Activated T-cell treated with anti-CD3 and anti-CD28 coated beads, Interleukin-2, amount 50 U/mL, for 24 hours (primary cell): Measurements from ENCODE around the gene KIZ.
"Not testable (repeated sequence)": the region's sequence is repeated elsewhere in the genome, so short reads cannot be mapped to it uniquely, and the experiment has no call there.

Experiments
- DNase-seq: peaks from one replicate; pipeline ENCODE4 v3.0.0-alpha.2; 2020
- H3K27ac Mint-ChIP-seq: 2 replicates; pipeline ENCODE4 v1.8.0; 2020; ENCODE audit warnings: mild to moderate bottlenecking, mixed read lengths
- H3K27me3 Mint-ChIP-seq: 2 replicates; pipeline ENCODE4 v1.8.0; 2020; ENCODE audit warnings: mixed read lengths
- H3K36me3 Mint-ChIP-seq: 2 replicates; pipeline ENCODE4 v1.8.0; 2020; ENCODE audit warnings: low read depth, mixed read lengths
- H3K4me1 Mint-ChIP-seq: 2 replicates; pipeline ENCODE4 v1.8.0; 2020; ENCODE audit warnings: low read depth, mixed read lengths
- H3K4me3 Mint-ChIP-seq: 2 replicates; pipeline ENCODE4 v1.8.0; 2020; ENCODE audit warnings: mild to moderate bottlenecking, moderate library complexity, mixed read lengths
- H3K9me3 Mint-ChIP-seq: 2 replicates; pipeline ENCODE4 v1.8.0; 2020; ENCODE audit warnings: mixed read lengths

KIZ gene

GRCh38 chr20:21167261-21167660, 41.4 kb downstream of the KIZ start:
- peaks cover 9% of the 10 kb centered on the region for H3K4me1 Mint-ChIP-seq
- H3K9me3 Mint-ChIP-seq, result peaks cover 4% of the 10 kb centered on the region
- no peak overlapping the region for H3K4me3 Mint-ChIP-seq
- no peaks in the 10 kb centered on the region for H3K27me3 Mint-ChIP-seq
- peaks cover 58% of the 10 kb centered on the region for H3K36me3 Mint-ChIP-seq
- no peak overlapping the region for H3K27ac Mint-ChIP-seq
- no peak for DNase-seq

GRCh38 chr20:21168061-21168460, 42.2 kb downstream of the KIZ start:
- H3K4me1 Mint-ChIP-seq, H3K27me3 Mint-ChIP-seq, H3K27ac Mint-ChIP-seq, H3K9me3 Mint-ChIP-seq, DNase-seq, H3K4me3 Mint-ChIP-seq: not testable (repeated sequence)
- H3K36me3 Mint-ChIP-seq, result peaks cover 50% of the 10 kb centered on the region

DNA sequence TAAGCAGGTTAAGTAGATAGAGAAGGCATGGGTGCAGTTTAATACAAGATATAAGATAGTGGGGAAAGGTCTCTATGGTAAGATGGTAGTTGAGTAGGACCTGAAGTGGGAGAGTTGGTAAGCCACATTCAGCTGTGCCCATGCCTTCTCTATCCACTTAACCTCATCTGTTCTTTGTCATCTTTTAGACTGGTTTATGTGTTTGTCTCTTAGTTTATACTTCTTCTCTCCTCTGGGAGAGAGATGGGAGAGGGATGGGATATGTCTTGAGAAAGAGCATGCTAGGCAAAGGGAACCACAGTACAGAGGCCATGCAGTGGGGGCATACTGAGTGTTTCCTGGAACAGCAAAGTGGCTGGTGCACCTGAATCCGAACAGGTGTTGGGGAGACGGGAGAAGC, 46.7 kb downstream of the KIZ start:
- H3K27ac Mint-ChIP-seq, result no peak overlapping the region
- H3K4me1 Mint-ChIP-seq, result peaks cover 12% of the 10 kb centered on the region
- no peak for DNase-seq
- H3K27me3 Mint-ChIP-seq, result no peaks in the 10 kb centered on the region
- H3K4me3 Mint-ChIP-seq, result no peak overlapping the region
- H3K9me3 Mint-ChIP-seq, result peaks cover 13% of the 10 kb centered on the region
- H3K36me3 Mint-ChIP-seq, result peaks cover 22% of the 10 kb centered on the region

GRCh38 chr20:21173485-21173884, 47.6 kb downstream of the KIZ start:
- peaks cover 12% of the 10 kb centered on the region for H3K4me1 Mint-ChIP-seq
- no peak overlapping the region for H3K27ac Mint-ChIP-seq
- DNase-seq, result no peak
- no peak overlapping the region for H3K4me3 Mint-ChIP-seq
- peaks cover 18% of the 10 kb centered on the region for H3K36me3 Mint-ChIP-seq
- H3K9me3 Mint-ChIP-seq, result peaks cover 16% of the 10 kb centered on the region
- H3K27me3 Mint-ChIP-seq, result no peaks in the 10 kb centered on the region

- peaks cover 17% of the 10 kb centered on the region for H3K36me3 Mint-ChIP-seq
- no peaks in the 10 kb centered on the region for H3K27me3 Mint-ChIP-seq
- DNase-seq, result no peak
- H3K9me3 Mint-ChIP-seq, result peaks cover 15% of the 10 kb centered on the region
- H3K4me3 Mint-ChIP-seq, result no peak overlapping the region
- H3K4me1 Mint-ChIP-seq, result peaks cover 15% of the 10 kb centered on the region
- no peak overlapping the region for H3K27ac Mint-ChIP-seq
These were observed 48.8 kb downstream of the KIZ start for GRCh38 chr20:21174516-21175239.

DNA sequence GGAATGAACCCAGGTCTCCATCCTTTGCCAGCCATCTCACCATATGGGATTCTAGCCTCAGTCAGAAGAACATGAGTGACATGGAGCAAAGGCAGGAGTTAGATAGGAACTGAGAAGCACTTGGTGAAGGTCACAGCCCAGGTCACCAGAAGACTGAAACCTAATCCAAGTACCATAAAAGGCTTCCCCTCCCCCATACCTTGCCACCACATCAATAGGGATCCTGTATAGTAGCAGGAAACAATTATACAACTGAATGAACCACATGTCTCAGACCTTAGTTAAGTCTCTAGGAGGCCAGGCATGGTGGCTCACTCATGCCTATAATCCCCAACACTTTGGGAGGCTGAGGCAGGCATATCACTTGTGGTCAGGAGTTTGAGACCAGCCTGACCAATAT, 49.6 kb downstream of the KIZ start:
- Mint-ChIP-seq H3K4me1 (peaks cover 15% of the 10 kb centered on the region), H3K27ac (no peak overlapping the region), H3K27me3 (no peaks in the 10 kb centered on the region), H3K4me3 (no peak overlapping the region), H3K9me3 (peaks cover 15% of the 10 kb centered on the region), H3K36me3 (peaks cover 16% of the 10 kb centered on the region)
- DNase-seq, result no peak

DNA sequence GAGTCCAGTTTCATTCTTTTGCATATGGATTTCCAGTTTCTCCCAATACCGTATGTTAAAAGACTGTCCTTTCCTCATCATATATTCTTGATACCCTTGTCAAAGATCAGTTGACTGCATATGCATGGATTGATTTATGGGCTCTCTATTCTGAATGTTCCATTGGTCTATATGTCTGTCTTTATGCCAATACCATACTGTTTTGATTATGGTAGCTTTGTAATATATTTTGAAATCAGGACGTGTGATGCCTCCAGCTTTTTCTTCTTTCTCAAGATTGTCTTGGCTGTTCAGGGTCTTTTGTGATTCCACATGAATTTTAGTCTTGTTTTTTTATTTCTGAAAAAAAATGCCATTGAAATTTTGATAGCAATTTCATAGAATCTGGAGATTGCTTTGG, 51.9 kb downstream of the KIZ start:
- Mint-ChIP-seq H3K36me3 (peaks cover 11% of the 10 kb centered on the region), H3K4me3 (no peak overlapping the region), H3K9me3 (peaks cover 12% of the 10 kb centered on the region), H3K4me1 (peaks cover 15% of the 10 kb centered on the region), H3K27me3 (no peaks in the 10 kb centered on the region), H3K27ac (no peak overlapping the region)
- DNase-seq, result no peak

DNA sequence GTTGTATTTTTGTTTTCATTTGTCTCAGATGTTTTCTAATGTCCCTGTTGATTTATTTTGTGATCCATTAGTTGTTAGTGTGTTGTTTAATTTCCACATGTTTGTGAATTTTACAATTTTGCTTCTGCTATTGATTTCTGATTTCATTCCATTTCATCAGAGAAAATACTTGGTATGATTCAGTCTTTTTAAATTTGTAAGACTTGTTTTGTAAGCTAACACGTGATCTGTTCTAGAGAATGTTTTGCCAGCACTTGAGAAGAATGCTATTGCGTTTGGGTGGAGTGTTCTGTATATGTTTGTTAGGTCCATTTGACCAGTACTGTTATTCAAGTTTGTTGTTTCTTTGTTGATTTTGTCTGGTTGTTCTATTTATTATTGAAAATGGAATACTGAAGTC, 53.9 kb downstream of the KIZ start:
- Mint-ChIP-seq H3K27ac (no peak overlapping the region), H3K4me1 (peaks cover 12% of the 10 kb centered on the region), H3K36me3 (peaks cover 11% of the 10 kb centered on the region), H3K27me3 (no peaks in the 10 kb centered on the region), H3K4me3 (no peak overlapping the region), H3K9me3 (peaks cover 12% of the 10 kb centered on the region)
- DNase-seq, result no peak

GRCh38 chr20:21180248-21180647, 54.4 kb downstream of the KIZ start:
- no peak for DNase-seq
- Mint-ChIP-seq H3K4me3 (no peak overlapping the region), H3K27ac (no peak overlapping the region), H3K36me3 (peaks cover 11% of the 10 kb centered on the region), H3K27me3 (no peaks in the 10 kb centered on the region), H3K9me3 (peaks cover 12% of the 10 kb centered on the region), H3K4me1 (peaks cover 7% of the 10 kb centered on the region)

- no peak overlapping the region for H3K27ac Mint-ChIP-seq
These were observed 55.1 kb downstream of the KIZ start for GRCh38 chr20:21181028-21181427.

GRCh38 chr20:21182832-21183563, 57.1 kb downstream of the KIZ start:
- H3K4me1 Mint-ChIP-seq, result peaks cover 2% of the 10 kb centered on the region
- H3K9me3 Mint-ChIP-seq, result no peaks in the 10 kb centered on the region
- no peak for DNase-seq
- H3K36me3 Mint-ChIP-seq, result peaks cover 7% of the 10 kb centered on the region
- H3K27me3 Mint-ChIP-seq, result no peaks in the 10 kb centered on the region
- no peak overlapping the region for H3K27ac Mint-ChIP-seq
- H3K4me3 Mint-ChIP-seq, result no peak overlapping the region

More at GRCh38 chr20:21181028-21181427, 55.1 kb downstream of the KIZ start:
- DNase-seq, result no peak
- Mint-ChIP-seq H3K9me3 (peaks cover 12% of the 10 kb centered on the region), H3K4me3 (no peak overlapping the region), H3K36me3 (peaks cover 13% of the 10 kb centered on the region), H3K27me3 (no peaks in the 10 kb centered on the region), H3K4me1 (peaks cover 2% of the 10 kb centered on the region)

DNA sequence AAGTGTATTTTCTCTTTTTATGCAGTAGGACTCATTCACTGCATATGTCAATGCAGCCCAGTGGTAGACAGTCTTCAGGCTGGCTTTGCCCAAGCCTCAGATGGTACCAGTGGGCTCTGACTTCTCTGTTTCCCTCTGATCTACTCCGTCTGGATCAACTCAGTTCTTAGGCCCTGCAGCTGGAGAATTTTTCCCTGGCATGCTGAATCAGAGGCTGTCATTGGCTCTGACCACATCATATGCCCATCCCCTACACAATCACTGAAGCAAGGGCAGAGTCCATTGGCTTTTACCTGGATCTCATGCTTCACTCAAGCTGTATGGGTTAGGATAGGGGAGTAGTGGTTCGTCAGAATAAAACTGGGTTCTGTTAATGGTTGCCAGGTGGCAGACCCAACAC, 57.8 kb downstream of the KIZ start:
- H3K27ac Mint-ChIP-seq, result no peak overlapping the region
- DNase-seq, result no peak
- peaks cover 10% of the 10 kb centered on the region for H3K36me3 Mint-ChIP-seq
- H3K4me1 Mint-ChIP-seq, result peaks cover 2% of the 10 kb centered on the region
- H3K4me3 Mint-ChIP-seq, result no peak overlapping the region
- no peaks in the 10 kb centered on the region for H3K9me3 Mint-ChIP-seq
- H3K27me3 Mint-ChIP-seq, result no peaks in the 10 kb centered on the region

DNA sequence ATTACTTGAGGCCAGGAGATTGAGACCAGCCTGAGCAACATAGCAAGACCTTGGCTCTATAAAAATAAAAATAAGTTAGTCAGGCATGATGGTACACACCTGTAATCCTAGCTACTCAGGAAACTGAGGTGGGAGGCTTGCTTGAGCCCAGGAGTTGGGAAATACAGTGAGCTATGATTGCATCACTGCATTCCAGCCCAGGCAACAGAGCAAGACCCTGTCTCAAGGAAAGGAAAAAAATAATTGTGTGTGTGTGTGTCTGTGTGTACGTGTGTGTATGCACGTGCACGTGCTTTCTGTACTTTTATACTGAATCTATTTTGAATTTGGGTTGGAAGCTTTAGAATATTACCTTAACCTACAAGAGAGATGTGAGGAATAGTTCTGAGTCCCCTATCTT, 58.9 kb downstream of the KIZ start:
- H3K27ac Mint-ChIP-seq, result no peak overlapping the region

GRCh38 chr20:21185849-21186248, 60.0 kb downstream of the KIZ start:
- Mint-ChIP-seq H3K36me3 (peaks cover 8% of the 10 kb centered on the region), H3K27me3 (no peaks in the 10 kb centered on the region), H3K4me3 (no peak overlapping the region), H3K4me1 (no peaks in the 10 kb centered on the region), H3K27ac (no peak overlapping the region), H3K9me3 (no peaks in the 10 kb centered on the region)
- no peak for DNase-seq

More for the DNA sequence above, 58.9 kb downstream of the KIZ start:
- H3K36me3 Mint-ChIP-seq, result peaks cover 8% of the 10 kb centered on the region
- H3K4me1 Mint-ChIP-seq, result no peaks in the 10 kb centered on the region
- H3K27me3 Mint-ChIP-seq, result no peaks in the 10 kb centered on the region
- no peak overlapping the region for H3K4me3 Mint-ChIP-seq
- no peaks in the 10 kb centered on the region for H3K9me3 Mint-ChIP-seq
- DNase-seq, result no peak

DNA sequence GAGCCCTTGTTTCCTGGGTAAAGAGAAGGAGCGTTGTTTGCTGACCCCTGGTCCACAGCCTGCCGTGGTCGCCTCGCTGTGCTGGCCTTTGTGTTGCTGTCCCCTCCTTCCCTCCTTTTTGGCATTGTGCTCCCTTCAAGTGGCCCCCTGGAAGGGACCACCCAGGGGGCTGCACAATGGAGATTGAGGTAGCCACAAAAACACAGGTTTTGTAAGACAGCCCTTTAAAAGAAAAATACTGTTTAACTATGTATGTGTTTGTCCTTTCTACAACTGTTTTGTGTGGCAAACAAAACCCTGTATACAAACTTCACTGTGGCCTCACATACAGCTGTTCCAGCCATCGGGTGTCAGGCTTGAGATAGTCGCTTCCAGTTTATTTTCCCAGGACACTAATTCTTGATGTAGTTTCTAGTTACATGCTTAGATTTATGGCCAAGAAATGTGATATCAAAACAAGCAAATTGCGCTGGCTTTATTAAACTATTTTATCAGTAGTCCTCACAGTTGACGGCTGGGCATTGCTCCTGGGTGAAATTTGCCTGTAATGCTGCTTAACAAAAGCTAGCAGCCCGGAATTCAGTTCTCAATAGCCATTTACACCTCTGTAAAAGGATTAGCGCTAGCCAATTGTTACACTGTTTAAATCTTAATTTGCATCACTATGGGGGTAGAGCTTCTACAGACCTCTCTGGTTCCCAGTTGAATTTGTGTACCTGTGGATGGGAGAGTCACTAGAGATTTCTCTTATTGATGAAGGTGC, 64.1 kb downstream of the KIZ start:
- Mint-ChIP-seq H3K9me3 (no peaks in the 10 kb centered on the region), H3K4me1 (no peaks in the 10 kb centered on the region), H3K4me3 (no peak overlapping the region), H3K27ac (no peak overlapping the region), H3K36me3 (peaks cover 11% of the 10 kb centered on the region), H3K27me3 (no peaks in the 10 kb centered on the region)
- no peak for DNase-seq
